Measurements from ENCODE around the gene GDPD3.

Gene GDPD3

GRCh38 chr16:30084816-30085159 is 28.5 kb downstream of the GDPD3 start:
- peaks cover 34 to 54% of the 10 kb centered on the region in 2 donors for H3K36me3 ChIP-seq (ENCODE audit: control insufficient read depth in 1 of 2, insufficient read depth in 2 of 2, low read length in 2 of 2)
- no peaks in the 10 kb centered on the region for H3K4me1 ChIP-seq (ENCODE audit: control insufficient read depth in 1 of 2, insufficient read depth in 2 of 2, low read length in 2 of 2)
- H3K9me3 ChIP-seq (ENCODE audit: control insufficient read depth in 1 of 2, low read length in 2 of 2) = no peaks in the 10 kb centered on the region
- H3K27me3 ChIP-seq (ENCODE audit: low read depth, low read length) = no peaks in the 10 kb centered on the region
- no peak overlapping the region for H3K4me3 ChIP-seq (ENCODE audit: low read depth in 1 of 2, low read length in 2 of 2)
- H3K27ac ChIP-seq (ENCODE audit: low read length) = no peak overlapping the region

DNA sequence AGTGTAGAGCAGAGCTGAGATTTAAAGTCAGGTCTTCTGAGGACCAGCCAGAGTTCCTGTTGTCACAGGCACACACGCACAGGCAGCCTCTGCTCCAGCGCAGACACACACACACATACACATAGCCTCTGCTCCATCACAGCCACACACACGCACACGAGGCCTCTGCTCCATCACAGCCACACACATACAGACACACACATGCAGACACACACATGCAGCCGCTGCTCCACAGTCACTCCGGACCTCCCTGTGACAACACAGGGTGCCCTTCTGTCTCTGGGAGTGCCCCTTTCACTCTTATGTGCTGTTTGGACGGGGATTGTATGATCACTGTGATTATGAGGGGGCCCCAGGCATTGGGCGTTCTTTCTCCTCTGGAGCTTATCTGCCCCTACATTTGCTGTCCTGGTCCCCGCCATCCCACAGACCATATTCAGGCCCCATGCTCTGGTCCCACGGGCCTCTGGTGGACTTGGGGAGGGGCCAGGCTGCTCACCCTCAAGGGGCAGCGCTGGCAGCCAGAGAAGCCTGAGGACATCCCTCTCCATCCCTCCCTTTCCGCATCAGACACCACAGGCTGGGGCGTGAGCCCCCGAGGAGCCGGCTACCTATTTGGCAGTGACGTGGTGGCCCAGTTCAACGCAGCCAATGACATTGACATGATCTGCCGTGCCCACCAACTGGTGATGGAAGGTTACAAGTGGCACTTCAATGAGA is 29.1 kb downstream of the GDPD3 start:
- Histone ChIP-seq H3K36me3 (ENCODE audit: control insufficient read depth in 1 of 2, insufficient read depth in 2 of 2, low read length in 2 of 2) (peaks cover 39 to 59% of the 10 kb centered on the region in 2 donors), H3K9me3 (ENCODE audit: control insufficient read depth in 1 of 2, low read length in 2 of 2) (no peaks in the 10 kb centered on the region), H3K4me1 (ENCODE audit: control insufficient read depth in 1 of 2, insufficient read depth in 2 of 2, low read length in 2 of 2) (no peaks in the 10 kb centered on the region), H3K4me3 (ENCODE audit: low read depth in 1 of 2, low read length in 2 of 2) (no peak overlapping the region), H3K27me3 (ENCODE audit: low read depth, low read length) (no peaks in the 10 kb centered on the region), H3K27ac (ENCODE audit: low read length) (no peak overlapping the region)

GRCh38 chr16:30083216-30084055 is 29.9 kb downstream of the GDPD3 start:
- no peak overlapping the region for H3K27ac ChIP-seq (ENCODE audit: low read length)
- H3K9me3 ChIP-seq (ENCODE audit: control insufficient read depth in 1 of 2, low read length in 2 of 2) = no peaks in the 10 kb centered on the region
- H3K27me3 ChIP-seq (ENCODE audit: low read depth, low read length) = no peaks in the 10 kb centered on the region
- peaks cover 44 to 68% of the 10 kb centered on the region in 2 donors for H3K36me3 ChIP-seq (ENCODE audit: control insufficient read depth in 1 of 2, insufficient read depth in 2 of 2, low read length in 2 of 2)
- H3K4me1 ChIP-seq (ENCODE audit: control insufficient read depth in 1 of 2, insufficient read depth in 2 of 2, low read length in 2 of 2) = peaks cover 0 to 6% of the 10 kb centered on the region in 2 donors
- no peak overlapping the region for H3K4me3 ChIP-seq (ENCODE audit: low read depth in 1 of 2, low read length in 2 of 2)

DNA sequence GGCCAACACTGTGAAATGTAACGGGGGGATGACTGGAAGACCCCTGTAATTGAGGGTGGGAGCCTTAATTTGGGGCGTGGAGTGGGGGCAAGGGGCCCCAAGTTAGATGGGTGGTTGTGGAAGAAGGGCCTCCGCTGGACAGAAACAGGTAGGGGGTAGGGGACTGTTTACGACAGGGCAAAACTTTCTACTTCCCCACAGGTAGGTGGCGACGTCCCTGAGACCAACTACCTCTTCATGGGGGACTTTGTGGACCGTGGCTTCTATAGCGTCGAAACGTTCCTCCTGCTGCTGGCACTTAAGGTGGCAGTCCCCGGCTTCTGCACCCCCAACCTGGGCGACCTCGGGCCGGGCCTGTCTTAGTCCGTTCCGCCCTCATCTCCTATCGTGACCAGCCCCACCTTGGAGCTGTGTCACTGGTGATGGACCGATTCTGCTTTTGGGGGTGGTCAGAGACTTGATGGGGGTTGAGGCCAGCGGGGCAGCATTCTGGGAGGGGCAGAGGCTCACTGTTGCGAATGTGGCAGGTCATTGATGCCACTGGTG is 30.7 kb downstream of the GDPD3 start:
- no peaks in the 10 kb centered on the region for H3K27me3 ChIP-seq (ENCODE audit: low read depth, low read length)
- H3K36me3 ChIP-seq (ENCODE audit: control insufficient read depth in 1 of 2, insufficient read depth in 2 of 2, low read length in 2 of 2) = peaks cover 50 to 73% of the 10 kb centered on the region in 2 donors
- H3K4me1 ChIP-seq (ENCODE audit: control insufficient read depth in 1 of 2, insufficient read depth in 2 of 2, low read length in 2 of 2) = peaks cover 0 to 14% of the 10 kb centered on the region in 2 donors

GRCh38 chr16:30079480-30079879 is 33.9 kb downstream of the GDPD3 start:
- no peaks in the 10 kb centered on the region for H3K9me3 ChIP-seq (ENCODE audit: control insufficient read depth in 1 of 2, low read length in 2 of 2)
- H3K4me1 ChIP-seq (ENCODE audit: control insufficient read depth in 1 of 2, insufficient read depth in 2 of 2, low read length in 2 of 2) = peaks cover 12 to 33% of the 10 kb centered on the region in 2 donors
- H3K27ac ChIP-seq (ENCODE audit: low read length) = no peak overlapping the region
- H3K27me3 ChIP-seq (ENCODE audit: low read depth, low read length) = no peaks in the 10 kb centered on the region
- no peak overlapping the region for H3K4me3 ChIP-seq (ENCODE audit: low read depth in 1 of 2, low read length in 2 of 2)
- H3K36me3 ChIP-seq (ENCODE audit: control insufficient read depth in 1 of 2, insufficient read depth in 2 of 2, low read length in 2 of 2) = peaks cover 46 to 62% of the 10 kb centered on the region in 2 donors

More for the DNA sequence above, 30.7 kb downstream of the GDPD3 start:
- H3K4me3 ChIP-seq (ENCODE audit: low read depth in 1 of 2, low read length in 2 of 2) = no peak overlapping the region
- H3K9me3 ChIP-seq (ENCODE audit: control insufficient read depth in 1 of 2, low read length in 2 of 2) = no peaks in the 10 kb centered on the region
- H3K27ac ChIP-seq (ENCODE audit: low read length) = no peak overlapping the region

DNA sequence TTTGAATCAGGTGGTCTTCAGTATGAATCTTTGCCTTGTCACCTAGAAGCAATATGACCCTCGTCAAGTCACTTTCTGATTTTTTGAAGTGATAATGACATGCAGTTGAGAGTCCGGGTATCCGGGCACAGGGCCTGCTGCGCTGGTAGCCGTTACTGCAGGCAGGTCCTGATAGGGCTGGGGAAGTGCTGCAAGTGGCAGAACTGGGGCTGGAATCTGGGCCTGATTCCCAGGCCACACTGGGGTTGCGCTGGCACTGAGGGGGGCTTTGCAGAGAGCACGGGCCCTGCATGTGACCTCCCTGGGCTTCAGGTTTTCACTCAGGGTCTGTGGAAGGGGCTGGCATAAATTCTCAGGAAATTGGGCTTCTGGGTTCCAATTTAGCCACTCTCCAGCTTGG is 34.6 kb downstream of the GDPD3 start:
- H3K27ac ChIP-seq (ENCODE audit: low read length) = no peak overlapping the region
- H3K4me1 ChIP-seq (ENCODE audit: control insufficient read depth in 1 of 2, insufficient read depth in 2 of 2, low read length in 2 of 2) = peaks cover 12 to 33% of the 10 kb centered on the region in 2 donors
- no peaks in the 10 kb centered on the region for H3K9me3 ChIP-seq (ENCODE audit: control insufficient read depth in 1 of 2, low read length in 2 of 2)
- peaks cover 42 to 55% of the 10 kb centered on the region in 2 donors for H3K36me3 ChIP-seq (ENCODE audit: control insufficient read depth in 1 of 2, insufficient read depth in 2 of 2, low read length in 2 of 2)
- H3K4me3 ChIP-seq (ENCODE audit: low read depth in 1 of 2, low read length in 2 of 2) = no peak overlapping the region
- H3K27me3 ChIP-seq (ENCODE audit: low read depth, low read length) = no peaks in the 10 kb centered on the region

DNA sequence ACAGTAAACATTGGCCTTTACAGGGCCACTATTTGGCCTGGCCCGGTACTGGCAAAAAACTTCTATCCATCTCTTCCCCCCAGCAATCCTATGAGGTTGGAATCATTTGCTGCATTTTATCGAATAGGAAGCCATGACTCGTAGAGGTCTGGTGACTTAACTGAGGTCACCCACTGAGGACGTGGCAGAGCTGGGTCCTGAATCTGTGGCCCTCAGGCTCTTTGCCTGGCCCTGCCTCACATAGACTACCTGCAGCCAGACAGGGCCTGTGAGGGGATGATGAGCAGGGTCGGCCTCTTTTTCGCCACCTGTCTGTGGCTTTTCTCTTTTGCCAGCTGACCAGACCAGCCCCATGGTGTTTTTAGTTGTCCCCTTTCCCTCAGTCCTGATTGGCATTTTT is 35.7 kb downstream of the GDPD3 start:
- Histone ChIP-seq H3K36me3 (ENCODE audit: control insufficient read depth in 1 of 2, insufficient read depth in 2 of 2, low read length in 2 of 2) (peaks cover 31 to 44% of the 10 kb centered on the region in 2 donors), H3K4me1 (ENCODE audit: control insufficient read depth in 1 of 2, insufficient read depth in 2 of 2, low read length in 2 of 2) (peaks cover 12 to 33% of the 10 kb centered on the region in 2 donors), H3K27me3 (ENCODE audit: low read depth, low read length) (no peaks in the 10 kb centered on the region), H3K9me3 (ENCODE audit: control insufficient read depth in 1 of 2, low read length in 2 of 2) (no peaks in the 10 kb centered on the region), H3K4me3 (ENCODE audit: low read depth in 1 of 2, low read length in 2 of 2) (no peak overlapping the region), H3K27ac (ENCODE audit: low read length) (no peak overlapping the region)

DNA sequence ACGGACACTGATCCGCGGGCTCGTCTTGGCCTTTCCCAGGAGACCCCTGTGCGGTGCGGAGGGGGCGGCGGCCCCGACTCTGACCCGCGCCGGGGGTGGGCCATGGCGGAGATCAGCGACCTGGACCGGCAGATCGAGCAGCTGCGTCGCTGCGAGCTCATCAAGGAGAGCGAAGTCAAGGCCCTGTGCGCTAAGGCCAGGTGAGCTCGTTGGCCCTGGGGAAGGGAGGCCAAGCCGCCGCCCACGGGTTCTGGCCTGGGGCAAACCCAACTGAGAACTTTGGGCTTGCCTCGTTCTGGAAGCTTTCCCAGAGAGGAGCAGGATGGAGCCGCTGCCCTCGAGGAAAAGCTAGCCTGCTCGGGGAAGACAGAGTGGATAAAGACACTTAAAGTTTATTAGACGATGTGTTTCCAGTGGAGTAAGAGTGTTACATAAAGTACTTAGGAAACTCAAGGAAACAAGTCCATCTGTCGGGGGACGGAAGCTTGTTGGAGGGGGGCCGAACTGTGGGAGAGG is 37.0 kb downstream of the GDPD3 start:
- Histone ChIP-seq H3K4me1 (ENCODE audit: control insufficient read depth in 1 of 2, insufficient read depth in 2 of 2, low read length in 2 of 2) (peaks cover 12 to 33% of the 10 kb centered on the region in 2 donors), H3K27ac (ENCODE audit: low read length) (peak overlapping the region; percentile 86), H3K4me3 (ENCODE audit: low read depth in 1 of 2, low read length in 2 of 2) (peak overlapping the region; percentile 89 to 91), H3K36me3 (ENCODE audit: control insufficient read depth in 1 of 2, insufficient read depth in 2 of 2, low read length in 2 of 2) (peaks cover 34 to 46% of the 10 kb centered on the region in 2 donors), H3K9me3 (ENCODE audit: control insufficient read depth in 1 of 2, low read length in 2 of 2) (no peaks in the 10 kb centered on the region), H3K27me3 (ENCODE audit: low read depth, low read length) (no peaks in the 10 kb centered on the region)

- Histone ChIP-seq H3K27me3 (ENCODE audit: low read depth, low read length) (no peaks in the 10 kb centered on the region), H3K4me1 (ENCODE audit: control insufficient read depth in 1 of 2, insufficient read depth in 2 of 2, low read length in 2 of 2) (peaks cover 12 to 33% of the 10 kb centered on the region in 2 donors), H3K9me3 (ENCODE audit: control insufficient read depth in 1 of 2, low read length in 2 of 2) (no peaks in the 10 kb centered on the region), H3K36me3 (ENCODE audit: control insufficient read depth in 1 of 2, insufficient read depth in 2 of 2, low read length in 2 of 2) (peaks cover 30 to 46% of the 10 kb centered on the region in 2 donors), H3K27ac (ENCODE audit: low read length) (peak within 1 kb of the TSS; percentile 88), H3K4me3 (ENCODE audit: low read depth in 1 of 2, low read length in 2 of 2) (peak within 1 kb of the TSS; percentile 89 to 91)
Observed at GRCh38 chr16:30075503-30076275, 37.6 kb downstream of the GDPD3 start, which contains the start of gene PPP4C. PPP4C (plus strand) TSS chr16:30075994; CDS start chr16:30076378, 384 bp downstream.

DNA sequence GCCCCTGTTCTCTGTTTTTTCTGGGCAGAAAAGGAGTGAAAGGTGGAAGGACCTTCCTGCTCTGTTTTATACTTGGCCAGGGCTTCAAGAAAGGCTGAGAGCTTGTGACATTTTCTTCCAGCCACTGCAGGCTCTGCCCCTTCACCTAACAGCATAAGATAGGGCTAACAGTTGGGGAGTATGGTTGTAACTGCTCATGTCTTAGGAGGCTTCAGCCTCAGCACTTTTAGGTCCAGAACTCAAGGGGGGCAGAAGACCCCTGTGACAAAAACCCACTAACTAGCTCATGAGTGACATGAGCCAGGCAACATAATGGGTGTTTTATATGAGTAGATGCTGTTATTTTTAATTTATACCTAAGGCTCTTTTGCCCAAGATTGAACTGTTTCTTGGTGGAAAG is 42.8 kb downstream of the GDPD3 start:
- no peak overlapping the region for H3K27ac ChIP-seq (ENCODE audit: low read length)
- H3K27me3 ChIP-seq (ENCODE audit: low read depth, low read length) = no peaks in the 10 kb centered on the region
- H3K4me3 ChIP-seq (ENCODE audit: low read depth in 1 of 2, low read length in 2 of 2) = no peak overlapping the region
- peaks cover 44 to 53% of the 10 kb centered on the region in 2 donors for H3K36me3 ChIP-seq (ENCODE audit: control insufficient read depth in 1 of 2, insufficient read depth in 2 of 2, low read length in 2 of 2)
- H3K4me1 ChIP-seq (ENCODE audit: control insufficient read depth in 1 of 2, insufficient read depth in 2 of 2, low read length in 2 of 2) = peaks cover 22 to 46% of the 10 kb centered on the region in 2 donors
- no peaks in the 10 kb centered on the region for H3K9me3 ChIP-seq (ENCODE audit: control insufficient read depth in 1 of 2, low read length in 2 of 2)
